Endothelial cell (in vitro differentiated cells): ENCODE measurements around the gene GRB10. TPM values are rescaled to one million over a fixed set of nuclear protein-coding genes. Genes with fewer than 3 reads are reported as not detected.

ENCODE experiments used
- DNase-seq: peaks from one replicate; pipeline ENCODE4 v3.0.0; 2021; ENCODE audit warnings: low spot score
- H3K27ac Mint-ChIP-seq: one replicate; pipeline ENCODE4 v1.8.0; 2021; ENCODE audit warnings: mixed read lengths, inconsistent platforms; ENCODE audit not compliant: unreplicated experiment
- H3K27me3 Mint-ChIP-seq: one replicate; pipeline ENCODE4 v1.8.0; 2021; ENCODE audit warnings: mild to moderate bottlenecking, moderate library complexity, mixed read lengths, inconsistent platforms; ENCODE audit not compliant: unreplicated experiment
- H3K36me3 Mint-ChIP-seq: one replicate; pipeline ENCODE4 v1.8.0; 2021; ENCODE audit warnings: mild to moderate bottlenecking, low read depth, mixed read lengths, inconsistent platforms; ENCODE audit not compliant: unreplicated experiment
- H3K4me1 Mint-ChIP-seq: one replicate; pipeline ENCODE4 v1.8.0; 2021; ENCODE audit warnings: mild to moderate bottlenecking, mixed read lengths, inconsistent platforms; ENCODE audit not compliant: unreplicated experiment
- H3K4me3 Mint-ChIP-seq: one replicate; pipeline ENCODE4 v1.8.0; 2021; ENCODE audit warnings: mild to moderate bottlenecking, mixed read lengths, inconsistent platforms; ENCODE audit not compliant: unreplicated experiment
- H3K9me3 Mint-ChIP-seq: one replicate; pipeline ENCODE4 v1.8.0; 2021; ENCODE audit warnings: mixed read lengths, inconsistent platforms; ENCODE audit not compliant: unreplicated experiment
- total RNA-seq: library from RNA; stranded (reverse); fragmentation: NEBNext Ultra II Directional; extraction: Animal tissue kit (Norgen Biotek cat#: 25700); gene quantifications from one replicate; pipeline ENCODE4 v1.2.1, GENCODE V29; 2021; ENCODE audit not compliant: unreplicated experiment
- TF ChIP-seq, protein P1 (sequence below): fragments of 200-600 bp; sonication (generic); IDR thresholded peaks from one replicate; pipeline ENCODE4 v1.5.0; 2021; ENCODE audit warnings: antibody characterized with exemption; ENCODE audit not compliant: unreplicated experiment

GRB10 gene
- total RNA-seq, 1 donor from 2014 or later = 164 TPM

GRCh38 chr7:50644114-50644513 is 138.6 kb downstream of the GRB10 start:
- peaks cover 4% of the 10 kb centered on the region for H3K27me3 Mint-ChIP-seq
- H3K36me3 Mint-ChIP-seq = peaks cover 24% of the 10 kb centered on the region
- no peaks in the 10 kb centered on the region for H3K9me3 Mint-ChIP-seq
- H3K4me3 Mint-ChIP-seq = peak overlapping the region; percentile 9
- peaks cover 28% of the 10 kb centered on the region for H3K4me1 Mint-ChIP-seq
- no peak for DNase-seq
- TF ChIP-seq, protein P1, sequence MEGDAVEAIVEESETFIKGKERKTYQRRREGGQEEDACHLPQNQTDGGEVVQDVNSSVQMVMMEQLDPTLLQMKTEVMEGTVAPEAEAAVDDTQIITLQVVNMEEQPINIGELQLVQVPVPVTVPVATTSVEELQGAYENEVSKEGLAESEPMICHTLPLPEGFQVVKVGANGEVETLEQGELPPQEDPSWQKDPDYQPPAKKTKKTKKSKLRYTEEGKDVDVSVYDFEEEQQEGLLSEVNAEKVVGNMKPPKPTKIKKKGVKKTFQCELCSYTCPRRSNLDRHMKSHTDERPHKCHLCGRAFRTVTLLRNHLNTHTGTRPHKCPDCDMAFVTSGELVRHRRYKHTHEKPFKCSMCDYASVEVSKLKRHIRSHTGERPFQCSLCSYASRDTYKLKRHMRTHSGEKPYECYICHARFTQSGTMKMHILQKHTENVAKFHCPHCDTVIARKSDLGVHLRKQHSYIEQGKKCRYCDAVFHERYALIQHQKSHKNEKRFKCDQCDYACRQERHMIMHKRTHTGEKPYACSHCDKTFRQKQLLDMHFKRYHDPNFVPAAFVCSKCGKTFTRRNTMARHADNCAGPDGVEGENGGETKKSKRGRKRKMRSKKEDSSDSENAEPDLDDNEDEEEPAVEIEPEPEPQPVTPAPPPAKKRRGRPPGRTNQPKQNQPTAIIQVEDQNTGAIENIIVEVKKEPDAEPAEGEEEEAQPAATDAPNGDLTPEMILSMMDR = no peak
- H3K27ac Mint-ChIP-seq = no peak overlapping the region

DNA sequence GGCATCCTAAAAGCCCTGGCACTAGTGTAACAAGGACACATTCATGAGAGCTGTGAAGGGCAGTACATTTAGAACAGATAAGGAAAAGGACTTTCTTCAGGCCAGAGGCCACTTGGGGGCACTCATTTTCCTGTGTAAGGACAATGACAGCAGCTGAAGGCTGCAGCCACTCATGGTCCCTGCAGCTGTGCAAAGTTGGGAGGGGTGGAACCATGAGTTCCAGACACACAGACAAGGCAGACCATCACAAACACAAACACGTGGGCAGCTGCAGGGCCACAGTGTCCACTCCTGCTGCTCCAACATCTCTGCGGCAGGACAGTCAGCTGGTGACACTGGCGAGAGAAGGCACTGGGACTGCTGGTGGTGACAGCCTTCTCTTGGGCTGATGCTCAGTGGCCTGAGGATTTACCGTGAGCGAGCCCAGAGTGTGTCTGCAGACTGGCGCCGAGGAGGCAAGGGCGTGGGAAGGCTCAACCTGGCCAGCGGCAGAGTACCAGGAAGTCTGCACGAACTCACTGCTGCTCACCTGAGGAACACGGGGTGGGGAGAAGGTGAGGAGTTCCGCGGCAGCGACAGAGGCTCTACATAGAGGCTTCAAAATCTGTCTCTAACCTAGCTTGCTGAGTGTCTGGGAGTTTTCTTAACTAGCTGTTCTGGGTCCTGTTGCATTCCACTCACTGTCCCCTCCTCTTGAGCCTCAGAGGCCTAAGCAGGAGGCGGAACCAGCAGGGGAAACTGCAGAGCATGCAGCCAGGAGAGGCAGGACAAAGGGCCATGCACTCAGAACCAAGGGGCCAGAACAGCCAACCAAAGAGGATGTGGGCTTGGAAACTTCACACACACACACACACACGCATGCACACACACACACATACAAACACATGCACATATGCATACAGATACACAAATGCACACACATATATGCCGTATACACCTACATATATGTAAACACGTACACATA is 141.0 kb downstream of the GRB10 start:
- Mint-ChIP-seq H3K27ac (no peak overlapping the region), H3K4me3 (no peak overlapping the region), H3K27me3 (peaks cover 2% of the 10 kb centered on the region), H3K36me3 (peaks cover 10% of the 10 kb centered on the region), H3K4me1 (peaks cover 17% of the 10 kb centered on the region), H3K9me3 (no peaks in the 10 kb centered on the region)
- no peak for DNase-seq
- TF ChIP-seq, protein P1 = no peak

DNA sequence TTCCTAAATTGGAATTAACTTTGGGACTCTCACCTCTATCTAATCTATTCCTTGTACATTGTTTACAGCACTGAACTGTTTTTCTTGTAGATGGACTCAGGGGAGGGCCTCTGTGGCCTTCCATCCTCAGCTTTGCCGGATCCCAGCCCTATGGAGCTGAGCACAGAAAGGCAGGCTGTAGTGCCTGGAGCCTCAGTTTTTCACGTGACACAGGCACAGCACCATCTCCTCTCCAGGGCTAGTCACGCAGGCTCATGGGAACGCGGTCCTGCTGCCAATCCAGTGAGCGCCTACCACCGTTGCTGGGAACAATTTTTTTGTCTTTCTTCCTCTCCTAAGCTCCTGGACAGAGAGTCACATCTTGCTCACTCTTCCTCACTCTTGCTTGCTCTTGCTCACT is 141.9 kb downstream of the GRB10 start:
- peak overlapping the region; percentile 61 for H3K4me3 Mint-ChIP-seq
- peaks cover 10% of the 10 kb centered on the region for H3K36me3 Mint-ChIP-seq

DNA sequence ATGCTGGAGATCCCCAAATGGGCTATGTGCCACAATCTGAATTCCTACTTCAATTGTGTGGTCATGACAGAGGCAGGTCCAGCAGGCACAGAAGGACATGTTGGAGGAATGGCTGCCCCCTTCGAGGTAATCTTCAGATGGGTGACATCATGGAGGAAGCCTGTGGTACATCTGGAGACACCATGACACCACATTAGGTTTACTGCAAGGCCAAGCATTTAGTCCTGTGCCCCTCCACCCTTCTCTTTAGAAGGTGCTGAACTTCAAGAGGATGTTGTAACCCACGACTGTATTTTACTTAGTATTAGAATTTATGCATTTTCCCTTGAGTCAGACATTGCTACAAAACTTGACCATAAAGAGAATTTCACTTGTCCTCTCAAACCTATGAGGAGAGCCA is 142.4 kb downstream of the GRB10 start:
- H3K36me3 Mint-ChIP-seq = peaks cover 10% of the 10 kb centered on the region
- H3K9me3 Mint-ChIP-seq = no peaks in the 10 kb centered on the region
- H3K27ac Mint-ChIP-seq = no peak overlapping the region
- H3K27me3 Mint-ChIP-seq = peaks cover 4% of the 10 kb centered on the region
- H3K4me3 Mint-ChIP-seq = no peak overlapping the region
- DNase-seq = no peak
- H3K4me1 Mint-ChIP-seq = peaks cover 28% of the 10 kb centered on the region
- TF ChIP-seq, protein P1 = no peak

More for the DNA sequence above, 141.9 kb downstream of the GRB10 start:
- Mint-ChIP-seq H3K27ac (no peak overlapping the region), H3K27me3 (peaks cover 2% of the 10 kb centered on the region), H3K4me1 (peaks cover 24% of the 10 kb centered on the region), H3K9me3 (no peaks in the 10 kb centered on the region)
- no peak for DNase-seq
- TF ChIP-seq, protein P1 = no peak
